ENCODE measurements around the gene CCDC85A. TPM values are rescaled to one million over a fixed set of nuclear protein-coding genes. Genes with fewer than 3 reads are reported as not detected.

Gene CCDC85A
- total RNA-seq, 1 experiment from 2014 or later, result 1.1 TPM

DNA sequence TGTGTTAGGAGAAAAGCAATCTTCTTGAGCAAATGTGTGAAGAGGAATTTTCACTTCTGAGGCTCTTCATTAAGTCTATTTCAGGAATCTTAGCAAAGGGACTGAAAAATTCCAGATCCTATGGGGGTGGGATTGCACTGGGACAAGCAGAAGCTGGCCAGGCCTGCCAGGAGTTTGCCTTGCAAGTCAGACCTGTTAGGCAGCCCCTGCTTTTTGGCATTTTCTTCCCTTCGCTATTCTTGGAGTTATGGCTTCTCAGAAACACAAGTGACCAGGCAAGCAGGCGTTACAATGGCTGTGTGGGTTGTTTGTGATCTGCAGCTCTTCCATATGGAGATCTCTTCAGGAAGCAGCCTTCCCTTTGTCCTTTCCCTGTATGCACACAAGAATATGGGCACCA is 8.0 kb upstream of the CCDC85A start:
- TF ChIP-seq EZH2phosphoT487 (IDR thresholded peaks at IDR 0.05; ENCODE audit: borderline replicate concordance, low read length), result no peak
- no peak for TF ChIP-seq EZH2 (IDR thresholded peaks at IDR 0.05; ENCODE audit: low read length, unreplicated experiment)
- TF ChIP-seq, protein P1, sequence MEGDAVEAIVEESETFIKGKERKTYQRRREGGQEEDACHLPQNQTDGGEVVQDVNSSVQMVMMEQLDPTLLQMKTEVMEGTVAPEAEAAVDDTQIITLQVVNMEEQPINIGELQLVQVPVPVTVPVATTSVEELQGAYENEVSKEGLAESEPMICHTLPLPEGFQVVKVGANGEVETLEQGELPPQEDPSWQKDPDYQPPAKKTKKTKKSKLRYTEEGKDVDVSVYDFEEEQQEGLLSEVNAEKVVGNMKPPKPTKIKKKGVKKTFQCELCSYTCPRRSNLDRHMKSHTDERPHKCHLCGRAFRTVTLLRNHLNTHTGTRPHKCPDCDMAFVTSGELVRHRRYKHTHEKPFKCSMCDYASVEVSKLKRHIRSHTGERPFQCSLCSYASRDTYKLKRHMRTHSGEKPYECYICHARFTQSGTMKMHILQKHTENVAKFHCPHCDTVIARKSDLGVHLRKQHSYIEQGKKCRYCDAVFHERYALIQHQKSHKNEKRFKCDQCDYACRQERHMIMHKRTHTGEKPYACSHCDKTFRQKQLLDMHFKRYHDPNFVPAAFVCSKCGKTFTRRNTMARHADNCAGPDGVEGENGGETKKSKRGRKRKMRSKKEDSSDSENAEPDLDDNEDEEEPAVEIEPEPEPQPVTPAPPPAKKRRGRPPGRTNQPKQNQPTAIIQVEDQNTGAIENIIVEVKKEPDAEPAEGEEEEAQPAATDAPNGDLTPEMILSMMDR (conservative IDR thresholded peaks at IDR 0.05; ENCODE audit: low read depth, low read length), result no peak
- Histone ChIP-seq H3K9me3 (ENCODE audit: low read length) (no peaks in the 10 kb centered on the region), H3K27me3 (ENCODE audit: low read length) (peaks cover 56% of the 10 kb centered on the region), H3K4me1 (ENCODE audit: insufficient read depth, low read length) (no peaks in the 10 kb centered on the region), H3K27ac (ENCODE audit: low read length) (no peak overlapping the region), H3K4me3 (ENCODE audit: low read length) (no peak overlapping the region), H3K4me2 (ENCODE audit: low read length) (no peak overlapping the region), H3K79me2 (ENCODE audit: low read length) (no peaks in the 10 kb centered on the region), H4K20me1 (ENCODE audit: low read length) (no peaks in the 10 kb centered on the region), H2AFZ (ENCODE audit: low read length) (no peak overlapping the region), H3K9me2 (replicated peaks; ENCODE audit: low read length) (no peaks in the 10 kb centered on the region), H3F3A (ENCODE audit: low read length, unreplicated experiment) (no peaks in the 10 kb centered on the region), H3K9ac (ENCODE audit: low read length) (no peak overlapping the region), H3K36me3 (ENCODE audit: low read depth, low read length) (no peaks in the 10 kb centered on the region)
- ChIA-PET CTCF (no interaction called here), POLR2A (ENCODE audit: unreplicated experiment) (no interaction called here)
- intact Hi-C loops (cut with micrococcal nuclease), result no loop called here
- no peak for ATAC-seq
- no peak for DNase-seq
- BruUV-seq (replicated peaks), result no TSS peak

DNA sequence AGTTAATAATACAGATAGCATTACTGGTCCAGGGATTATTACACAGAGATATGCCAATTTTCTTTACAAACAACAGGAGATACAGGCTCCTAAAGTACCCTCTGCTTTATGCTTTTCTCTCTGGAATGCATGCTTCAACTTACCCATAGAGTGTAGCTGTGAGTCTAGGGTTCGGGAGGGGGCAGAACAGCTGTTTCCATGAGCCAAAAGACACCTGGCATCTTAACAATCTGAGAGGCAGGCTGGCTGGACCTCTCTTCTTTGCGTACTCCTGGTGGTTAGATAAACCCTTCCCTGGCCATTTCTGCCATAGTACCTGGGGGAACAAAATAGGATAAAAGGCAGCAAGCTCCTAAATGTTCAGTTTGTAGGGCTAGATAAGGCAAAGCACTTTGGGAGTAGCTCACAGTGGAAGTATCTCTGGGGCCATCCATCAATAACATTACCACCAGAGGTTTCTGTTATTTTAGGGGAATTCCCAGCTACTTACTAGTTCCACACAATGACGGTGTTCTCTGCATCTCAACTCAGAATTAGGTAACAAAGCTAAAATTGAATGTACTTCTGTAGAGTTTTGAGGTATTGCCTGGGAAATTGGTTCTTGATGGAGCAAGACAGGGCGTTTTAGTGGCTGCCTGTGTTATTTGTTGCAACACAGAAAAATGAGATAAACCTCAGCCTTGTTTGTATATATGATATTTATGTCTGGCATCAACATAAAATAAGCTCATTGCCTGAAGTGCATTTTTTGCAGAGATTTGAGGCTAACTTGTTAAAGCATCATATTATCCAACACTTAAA is 6.2 kb upstream of the CCDC85A start:
- Histone ChIP-seq H3K4me3 (ENCODE audit: low read length) (no peak overlapping the region), H3K27me3 (ENCODE audit: low read length) (peaks cover 58% of the 10 kb centered on the region), H3K27ac (ENCODE audit: low read length) (no peak overlapping the region), H3K9me3 (ENCODE audit: low read length) (no peaks in the 10 kb centered on the region), H3K79me2 (ENCODE audit: low read length) (no peaks in the 10 kb centered on the region), H3K9ac (ENCODE audit: low read length) (no peak overlapping the region), H3K4me2 (ENCODE audit: low read length) (no peak overlapping the region), H3K9me2 (replicated peaks; ENCODE audit: low read length) (no peaks in the 10 kb centered on the region), H3K4me1 (ENCODE audit: insufficient read depth, low read length) (no peaks in the 10 kb centered on the region), H3K36me3 (ENCODE audit: low read depth, low read length) (no peaks in the 10 kb centered on the region), H4K20me1 (ENCODE audit: low read length) (no peaks in the 10 kb centered on the region), H2AFZ (ENCODE audit: low read length) (no peak overlapping the region), H3F3A (ENCODE audit: low read length, unreplicated experiment) (no peaks in the 10 kb centered on the region)
- ChIA-PET CTCF (no interaction called here), POLR2A (ENCODE audit: unreplicated experiment) (no interaction called here)
- no peak for ATAC-seq
- intact Hi-C loops (cut with micrococcal nuclease), result no loop called here
- DNase-seq, result no peak
- no TSS peak for BruUV-seq (replicated peaks)
- no peak for TF ChIP-seq EZH2 (IDR thresholded peaks at IDR 0.05; ENCODE audit: low read length, unreplicated experiment)
- no peak for TF ChIP-seq EZH2phosphoT487 (IDR thresholded peaks at IDR 0.05; ENCODE audit: borderline replicate concordance, low read length)
- TF ChIP-seq, protein P1 (conservative IDR thresholded peaks at IDR 0.05; ENCODE audit: low read depth, low read length), result no peak

DNA sequence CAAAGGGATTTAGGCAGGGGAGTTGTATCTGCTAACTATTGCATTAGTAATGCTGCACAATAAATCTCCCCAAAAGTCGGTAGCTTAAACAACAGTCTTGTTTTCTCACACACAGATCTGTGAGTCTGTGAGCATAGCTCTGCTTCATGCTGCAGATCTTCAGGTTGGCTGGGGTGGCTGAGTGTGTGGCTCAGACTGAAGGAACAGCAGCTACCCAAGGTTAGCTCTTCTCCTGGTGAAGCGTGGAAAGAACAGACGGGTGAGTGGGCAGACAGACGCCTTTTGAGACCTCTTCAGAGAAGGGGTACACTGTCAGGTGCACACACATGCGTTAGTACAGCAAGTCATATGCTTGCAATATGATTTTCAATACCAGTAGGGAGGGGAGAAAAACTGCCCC is 3.9 kb upstream of the CCDC85A start:
- no peak for TF ChIP-seq EZH2phosphoT487 (IDR thresholded peaks at IDR 0.05; ENCODE audit: borderline replicate concordance, low read length)
- TF ChIP-seq EZH2 (IDR thresholded peaks at IDR 0.05; ENCODE audit: low read length, unreplicated experiment), result peak; percentile 33
- TF ChIP-seq, protein P1 (conservative IDR thresholded peaks at IDR 0.05; ENCODE audit: low read depth, low read length), result 0 out of 2 replicates have a peak, but pooled peaks have one; percentile 11
- no peaks in the 10 kb centered on the region for H4K20me1 ChIP-seq (ENCODE audit: low read length)
- no TSS peak for BruUV-seq (replicated peaks)
- CTCF ChIA-PET, result no interaction called here
- H3K4me1 ChIP-seq (ENCODE audit: insufficient read depth, low read length), result no peaks in the 10 kb centered on the region
- H3K9me2 ChIP-seq (replicated peaks; ENCODE audit: low read length), result no peaks in the 10 kb centered on the region
- intact Hi-C loops (cut with micrococcal nuclease), result loop anchor here (10.0 kb wide), 2 partner anchors 405 to 845 kb away; no protein-coding TSS in a partner anchor
- H3K79me2 ChIP-seq (ENCODE audit: low read length), result no peaks in the 10 kb centered on the region
- POLR2A ChIA-PET (ENCODE audit: unreplicated experiment), result interaction anchor here (0.5 kb wide), 1 partner anchor 12 kb away, joined by 4 read pairs; no protein-coding TSS in a partner anchor
- H3K4me2 ChIP-seq (ENCODE audit: low read length), result no peak overlapping the region
- no peak overlapping the region for H3K4me3 ChIP-seq (ENCODE audit: low read length)
- H2AFZ ChIP-seq (ENCODE audit: low read length), result no peak overlapping the region
- no peaks in the 10 kb centered on the region for H3K36me3 ChIP-seq (ENCODE audit: low read depth, low read length)
- no peak overlapping the region for H3K27ac ChIP-seq (ENCODE audit: low read length)
- H3F3A ChIP-seq (ENCODE audit: low read length, unreplicated experiment), result no peaks in the 10 kb centered on the region
- no peak for ATAC-seq
- DNase-seq, result no peak
- no peak overlapping the region for H3K9ac ChIP-seq (ENCODE audit: low read length)
- H3K9me3 ChIP-seq (ENCODE audit: low read length), result no peaks in the 10 kb centered on the region
- H3K27me3 ChIP-seq (ENCODE audit: low read length), result peaks cover 75% of the 10 kb centered on the region
